ENCODE data around the gene IGF2. TPM values are rescaled to one million over a fixed set of nuclear protein-coding genes. Genes with fewer than 3 reads are reported as not detected.

The IGF2 gene
- total RNA-seq, 1 experiment from 2014 or later = 5.0 TPM

- no peak overlapping the region for H3K4me2 ChIP-seq (ENCODE audit: low read length)
- no peak overlapping the region for H3K27ac ChIP-seq (ENCODE audit: low read length)
- H3K79me2 ChIP-seq (ENCODE audit: low read length) = no peaks in the 10 kb centered on the region
- H3K4me3 ChIP-seq (ENCODE audit: low read length) = no peak overlapping the region
- H3F3A ChIP-seq (ENCODE audit: low read length, unreplicated experiment) = no peaks in the 10 kb centered on the region
- no peak for ATAC-seq
- H3K4me1 ChIP-seq (ENCODE audit: insufficient read depth, low read length) = peaks cover 7% of the 10 kb centered on the region; the same call in 1 of the 2 replicates
- H3K27me3 ChIP-seq (ENCODE audit: low read length) = no peaks in the 10 kb centered on the region
- intact Hi-C loops (cut with micrococcal nuclease) = no loop called here
- H4K20me1 ChIP-seq (ENCODE audit: low read length) = no peaks in the 10 kb centered on the region
- BruUV-seq (replicated peaks) = no TSS peak
- H3K9ac ChIP-seq (ENCODE audit: low read length) = no peak overlapping the region
- no peaks in the 10 kb centered on the region for H3K9me2 ChIP-seq (replicated peaks; ENCODE audit: low read length)
- no peak for TF ChIP-seq CTCF (conservative IDR thresholded peaks at IDR 0.05; ENCODE audit: low read depth, low read length)
- no peak for TF ChIP-seq EZH2phosphoT487 (IDR thresholded peaks at IDR 0.05; ENCODE audit: borderline replicate concordance, low read length)
- TF ChIP-seq EZH2 (IDR thresholded peaks at IDR 0.05; ENCODE audit: low read length, unreplicated experiment) = no peak
- ChIA-PET POLR2A (ENCODE audit: unreplicated experiment) (no interaction called here), CTCF (no interaction called here)
- DNase-seq = no peak
- no peaks in the 10 kb centered on the region for H3K36me3 ChIP-seq (ENCODE audit: low read depth, low read length)
- H2AFZ ChIP-seq (ENCODE audit: low read length) = no peak overlapping the region
- no peaks in the 10 kb centered on the region for H3K9me3 ChIP-seq (ENCODE audit: low read length)
Observed at GRCh38 chr11:2118677-2119076, 20.5 kb downstream of the IGF2 start.

- ATAC-seq = no peak
- no peak overlapping the region for H3K27ac ChIP-seq (ENCODE audit: low read length)
- H3K9ac ChIP-seq (ENCODE audit: low read length) = no peak overlapping the region
- no peaks in the 10 kb centered on the region for H3F3A ChIP-seq (ENCODE audit: low read length, unreplicated experiment)
- no peak overlapping the region for H3K4me3 ChIP-seq (ENCODE audit: low read length)
- no peaks in the 10 kb centered on the region for H3K36me3 ChIP-seq (ENCODE audit: low read depth, low read length)
- TF ChIP-seq EZH2phosphoT487 (IDR thresholded peaks at IDR 0.05; ENCODE audit: borderline replicate concordance, low read length) (no peak), CTCF (conservative IDR thresholded peaks at IDR 0.05; ENCODE audit: low read depth, low read length) (no peak), EZH2 (IDR thresholded peaks at IDR 0.05; ENCODE audit: low read length, unreplicated experiment) (no peak)
- intact Hi-C loops (cut with micrococcal nuclease) = no loop called here
- no peak overlapping the region for H2AFZ ChIP-seq (ENCODE audit: low read length)
- DNase-seq = no peak
- H3K79me2 ChIP-seq (ENCODE audit: low read length) = no peaks in the 10 kb centered on the region
- POLR2A ChIA-PET (ENCODE audit: unreplicated experiment) = no interaction called here
- BruUV-seq (replicated peaks) = no TSS peak
- no peaks in the 10 kb centered on the region for H3K9me3 ChIP-seq (ENCODE audit: low read length)
- CTCF ChIA-PET = no interaction called here
- H3K4me2 ChIP-seq (ENCODE audit: low read length) = no peak overlapping the region
- H4K20me1 ChIP-seq (ENCODE audit: low read length) = no peaks in the 10 kb centered on the region
- no peaks in the 10 kb centered on the region for H3K9me2 ChIP-seq (replicated peaks; ENCODE audit: low read length)
- no peaks in the 10 kb centered on the region for H3K27me3 ChIP-seq (ENCODE audit: low read length)
- no peaks in the 10 kb centered on the region for H3K4me1 ChIP-seq (ENCODE audit: insufficient read depth, low read length)
Observed at GRCh38 chr11:2116680-2117079, 22.5 kb downstream of the IGF2 start.

GRCh38 chr11:2115308-2115707, 23.9 kb downstream of the IGF2 start:
- no peaks in the 10 kb centered on the region for H3K79me2 ChIP-seq (ENCODE audit: low read length)
- ChIA-PET CTCF (no interaction called here), POLR2A (ENCODE audit: unreplicated experiment) (no interaction called here)
- DNase-seq (no peak), ATAC-seq (no peak)
- intact Hi-C loops (cut with micrococcal nuclease) = no loop called here
- H3K9me3 ChIP-seq (ENCODE audit: low read length) = no peaks in the 10 kb centered on the region
- no peaks in the 10 kb centered on the region for H3F3A ChIP-seq (ENCODE audit: low read length, unreplicated experiment)
- H3K9ac ChIP-seq (ENCODE audit: low read length) = no peak overlapping the region
- no peak overlapping the region for H3K27ac ChIP-seq (ENCODE audit: low read length)
- no peaks in the 10 kb centered on the region for H4K20me1 ChIP-seq (ENCODE audit: low read length)
- H3K4me1 ChIP-seq (ENCODE audit: insufficient read depth, low read length) = no peaks in the 10 kb centered on the region
- TF ChIP-seq EZH2phosphoT487 (IDR thresholded peaks at IDR 0.05; ENCODE audit: borderline replicate concordance, low read length) (no peak), CTCF (conservative IDR thresholded peaks at IDR 0.05; ENCODE audit: low read depth, low read length) (no peak), EZH2 (IDR thresholded peaks at IDR 0.05; ENCODE audit: low read length, unreplicated experiment) (no peak)
- no peaks in the 10 kb centered on the region for H3K9me2 ChIP-seq (replicated peaks; ENCODE audit: low read length)
- no peaks in the 10 kb centered on the region for H3K27me3 ChIP-seq (ENCODE audit: low read length)
- no peak overlapping the region for H3K4me3 ChIP-seq (ENCODE audit: low read length)
- BruUV-seq (replicated peaks) = no TSS peak
- no peak overlapping the region for H2AFZ ChIP-seq (ENCODE audit: low read length)
- H3K36me3 ChIP-seq (ENCODE audit: low read depth, low read length) = no peaks in the 10 kb centered on the region
- no peak overlapping the region for H3K4me2 ChIP-seq (ENCODE audit: low read length)

Measured in PC-3 (cell line).